ENCODE results near the gene LRRC71. TPM values are rescaled to one million over a fixed set of nuclear protein-coding genes. Genes with fewer than 3 reads are reported as not detected.
"Not testable (repeated sequence)": the region's sequence is repeated elsewhere in the genome, so short reads cannot be mapped to it uniquely, and the experiment has no call there.

The LRRC71 gene
- total RNA-seq, 4 donors from 2014 or later: 0.60 to 0.78 (median 0.66) TPM; not detected in 1

DNA sequence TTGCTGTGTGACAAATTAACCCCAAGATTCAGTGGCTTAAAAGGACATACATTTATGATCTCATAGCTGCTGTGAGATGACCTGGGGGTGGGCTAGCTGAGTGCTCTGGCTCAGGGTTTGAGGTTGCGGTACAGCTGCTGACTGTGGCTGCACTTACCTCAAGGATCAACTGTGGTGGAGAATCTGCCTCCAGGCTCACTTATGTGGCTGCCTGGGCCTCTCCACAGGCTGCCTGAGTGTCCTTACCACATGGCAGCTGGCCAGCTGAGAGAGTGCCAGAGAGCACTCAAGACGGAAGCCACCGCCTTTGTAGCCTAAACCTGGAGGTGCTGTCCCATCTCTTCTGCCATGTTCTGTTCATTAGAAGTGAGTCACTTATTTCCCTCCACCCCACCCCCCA lies 5.7 kb downstream of the LRRC71 start:
- Histone ChIP-seq H3K27ac (no peak overlapping the region), H3K27me3 (peaks cover 0 to 73% of the 10 kb centered on the region in 2 donors), H3K4me3 (no peak overlapping the region), H3K36me3 (no peaks in the 10 kb centered on the region), H3K9me3 (no peaks in the 10 kb centered on the region), H3K4me1 (peaks cover 0 to 29% (median 12%) of the 10 kb centered on the region in 4 donors)
- DNase-seq (ENCODE audit: low spot score in 2 of 2): peak in 1 of 2 donors; percentile 31
- TF ChIP-seq, protein P1, sequence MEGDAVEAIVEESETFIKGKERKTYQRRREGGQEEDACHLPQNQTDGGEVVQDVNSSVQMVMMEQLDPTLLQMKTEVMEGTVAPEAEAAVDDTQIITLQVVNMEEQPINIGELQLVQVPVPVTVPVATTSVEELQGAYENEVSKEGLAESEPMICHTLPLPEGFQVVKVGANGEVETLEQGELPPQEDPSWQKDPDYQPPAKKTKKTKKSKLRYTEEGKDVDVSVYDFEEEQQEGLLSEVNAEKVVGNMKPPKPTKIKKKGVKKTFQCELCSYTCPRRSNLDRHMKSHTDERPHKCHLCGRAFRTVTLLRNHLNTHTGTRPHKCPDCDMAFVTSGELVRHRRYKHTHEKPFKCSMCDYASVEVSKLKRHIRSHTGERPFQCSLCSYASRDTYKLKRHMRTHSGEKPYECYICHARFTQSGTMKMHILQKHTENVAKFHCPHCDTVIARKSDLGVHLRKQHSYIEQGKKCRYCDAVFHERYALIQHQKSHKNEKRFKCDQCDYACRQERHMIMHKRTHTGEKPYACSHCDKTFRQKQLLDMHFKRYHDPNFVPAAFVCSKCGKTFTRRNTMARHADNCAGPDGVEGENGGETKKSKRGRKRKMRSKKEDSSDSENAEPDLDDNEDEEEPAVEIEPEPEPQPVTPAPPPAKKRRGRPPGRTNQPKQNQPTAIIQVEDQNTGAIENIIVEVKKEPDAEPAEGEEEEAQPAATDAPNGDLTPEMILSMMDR (IDR thresholded peaks at IDR 0.05): no peak
- no peak for TF ChIP-seq POLR2A (IDR thresholded peaks at IDR 0.05)
- TF ChIP-seq EP300 (IDR thresholded peaks at IDR 0.05): no peak
- WGBS, 2 donors: 49 to 64% methylated on average over 3 of the region's 3 CpGs

GRCh38 chr1:156926695-156927094 lies 6.3 kb downstream of the LRRC71 start:
- 76 to 92% methylated on average over 6 of the region's 6 CpGs for WGBS, 2 donors
- not testable (repeated sequence) for H3K9me3 ChIP-seq; DNase-seq (ENCODE audit: low spot score in 2 of 2); H3K36me3 ChIP-seq; H3K27ac ChIP-seq; H3K4me3 ChIP-seq
- H3K27me3 ChIP-seq: peaks cover 0 to 68% of the 10 kb centered on the region in 2 donors
- peaks cover 0 to 34% (median 14%) of the 10 kb centered on the region in 4 donors for H3K4me1 ChIP-seq

- Histone ChIP-seq H3K27ac (no peak overlapping the region), H3K27me3 (peaks cover 0 to 60% of the 10 kb centered on the region in 2 donors), H3K4me3 (peak overlapping the region in 1 of 4 donors; percentile 36), H3K9me3 (no peaks in the 10 kb centered on the region), H3K36me3 (no peaks in the 10 kb centered on the region), H3K4me1 (peaks cover 0 to 42% (median 14%) of the 10 kb centered on the region in 4 donors)
- DNase-seq (ENCODE audit: low spot score in 2 of 2): peak; percentile 38 to 62
- TF ChIP-seq, protein P1 (IDR thresholded peaks at IDR 0.05): peak; percentile 32 to 80 (median 47)
- TF ChIP-seq POLR2A (IDR thresholded peaks at IDR 0.05) (no peak), EP300 (IDR thresholded peaks at IDR 0.05) (no peak)
- 14 to 17% methylated on average over 42 to 54 of the region's 64 CpGs for WGBS, 2 donors
Observed at GRCh38 chr1:156927215-156928042, 7.0 kb downstream of the LRRC71 start.

DNA sequence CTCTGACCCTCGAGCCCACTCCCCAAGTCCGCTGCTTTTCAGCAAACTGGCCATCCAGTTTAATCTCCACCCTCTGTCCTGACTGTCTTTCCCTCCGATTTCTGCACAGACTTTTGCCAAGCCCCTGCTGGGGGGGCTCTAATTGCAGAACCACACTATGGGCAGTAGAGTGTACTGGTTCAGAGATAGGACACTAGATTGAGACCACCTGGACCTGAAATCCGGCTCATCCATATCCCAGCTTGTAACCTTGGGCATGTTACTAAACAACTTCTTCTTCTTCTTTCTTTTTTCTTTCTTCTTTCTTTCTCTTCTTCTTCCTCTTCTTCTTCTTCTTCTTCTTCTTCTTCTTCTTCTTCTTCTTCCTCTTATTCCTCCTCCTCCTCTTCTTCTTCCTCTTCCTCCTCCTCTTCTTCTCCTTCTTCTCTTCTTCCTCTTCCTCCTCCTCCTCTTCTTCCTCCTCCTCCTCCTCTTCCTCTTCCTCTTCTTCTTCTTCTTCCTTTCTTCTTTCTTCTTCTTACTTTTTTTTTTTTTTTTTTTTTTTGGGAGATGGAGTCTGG lies 7.7 kb downstream of the LRRC71 start:
- H3K27me3 ChIP-seq: peaks cover 0 to 53% of the 10 kb centered on the region in 2 donors

DNA sequence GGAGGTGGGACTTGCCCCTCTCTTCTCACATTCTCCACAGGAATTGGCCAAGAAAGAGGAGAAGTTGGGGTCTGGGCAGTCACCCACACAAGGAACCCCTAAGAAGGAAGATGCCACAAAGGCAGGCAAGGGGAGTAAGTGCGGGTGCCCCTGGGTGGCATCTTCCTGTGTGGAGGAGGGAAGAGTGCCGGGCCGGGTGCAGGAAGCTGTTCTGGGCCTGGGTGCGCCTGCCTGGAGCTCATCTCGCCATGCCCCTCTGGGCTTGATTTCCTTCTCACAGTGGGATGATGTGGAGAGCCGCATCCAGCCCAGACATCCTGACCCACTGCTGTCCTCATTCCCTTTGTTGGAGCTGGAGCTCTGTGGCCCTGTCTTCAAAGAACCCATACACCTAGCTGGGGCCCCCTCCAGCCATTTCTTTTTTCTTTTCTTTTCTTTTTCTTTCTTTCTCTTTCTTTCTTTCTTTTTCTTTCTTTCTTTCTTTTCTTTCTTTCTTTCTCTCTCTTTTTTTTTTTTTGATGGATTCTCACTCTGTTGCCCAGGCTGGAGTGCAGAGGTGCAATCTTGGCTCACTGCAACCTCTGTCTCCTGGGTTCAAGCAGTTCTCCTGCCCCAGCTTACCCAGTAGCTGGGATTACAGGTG lies 9.3 kb downstream of the LRRC71 start:
- DNase-seq (ENCODE audit: low spot score in 2 of 2): no peak
- TF ChIP-seq EP300 (IDR thresholded peaks at IDR 0.05): no peak
- no peak for TF ChIP-seq POLR2A (IDR thresholded peaks at IDR 0.05)
- TF ChIP-seq, protein P1 (IDR thresholded peaks at IDR 0.05): no peak

More for the DNA sequence above, 7.7 kb downstream of the LRRC71 start:
- peak overlapping the region in 1 of 4 donors; percentile 36 for H3K4me3 ChIP-seq
- DNase-seq (ENCODE audit: low spot score in 2 of 2): no peak
- no peak for TF ChIP-seq EP300 (IDR thresholded peaks at IDR 0.05)
- TF ChIP-seq, protein P1 (IDR thresholded peaks at IDR 0.05): peak in 1 of 5 experiments; percentile 8
- no peak for TF ChIP-seq POLR2A (IDR thresholded peaks at IDR 0.05)
- WGBS, 2 donors: 20 to 22% methylated on average over 4 of the region's 4 CpGs
- H3K36me3 ChIP-seq: no peaks in the 10 kb centered on the region
- peaks cover 0 to 41% (median 14%) of the 10 kb centered on the region in 4 donors for H3K4me1 ChIP-seq
- H3K27ac ChIP-seq: no peak overlapping the region
- H3K9me3 ChIP-seq: no peaks in the 10 kb centered on the region

More for the DNA sequence above, 9.3 kb downstream of the LRRC71 start:
- Histone ChIP-seq H3K27ac (no peak overlapping the region), H3K9me3 (no peaks in the 10 kb centered on the region), H3K4me1 (peaks cover 0 to 29% (median 7%) of the 10 kb centered on the region in 4 donors), H3K36me3 (peaks cover 0 to 10% (median 0%) of the 10 kb centered on the region in 3 donors), H3K27me3 (peaks cover 0 to 37% of the 10 kb centered on the region in 2 donors), H3K4me3 (no peak overlapping the region)
- WGBS, 2 donors: 65 to 77% methylated on average over 6 of the region's 6 CpGs
